Measurements from ENCODE around the gene HIC1.

The HIC1 gene

GRCh38 chr17:2102931-2103809 is 48.3 kb downstream of the HIC1 start:
- DNase-seq (ENCODE audit: low read depth): no peak

- no peak for DNase-seq (ENCODE audit: low read depth)
Measured at GRCh38 chr17:2105663-2106062, 50.8 kb downstream of the HIC1 start.

- no peak for DNase-seq (ENCODE audit: low read depth)
Measured at GRCh38 chr17:2106308-2106955, 51.5 kb downstream of the HIC1 start.

- DNase-seq (ENCODE audit: low read depth): no peak
Measured at GRCh38 chr17:2107050-2107449, 52.1 kb downstream of the HIC1 start.

- no peak for DNase-seq (ENCODE audit: low read depth)
Measured at GRCh38 chr17:2107506-2107905, 52.6 kb downstream of the HIC1 start.

GRCh38 chr17:2108170-2108569 is 53.3 kb downstream of the HIC1 start:
- DNase-seq (ENCODE audit: low read depth): no peak

GRCh38 chr17:2110436-2110835 is 55.5 kb downstream of the HIC1 start:
- no peak for DNase-seq (ENCODE audit: low read depth)

GRCh38 chr17:2111691-2112090 is 56.8 kb downstream of the HIC1 start:
- DNase-seq (ENCODE audit: low read depth): no peak
